GM18498 (cell line): ENCODE measurements around the gene PPP5C.

Experiments used
- ATAC-seq: cut with Tn5 transposase; IDR thresholded peaks from one replicate; pipeline ENCODE4 v1.9.1; 2021; ENCODE audit warnings: mild to moderate bottlenecking, moderate library complexity; ENCODE audit not compliant: unreplicated experiment

Gene PPP5C

DNA sequence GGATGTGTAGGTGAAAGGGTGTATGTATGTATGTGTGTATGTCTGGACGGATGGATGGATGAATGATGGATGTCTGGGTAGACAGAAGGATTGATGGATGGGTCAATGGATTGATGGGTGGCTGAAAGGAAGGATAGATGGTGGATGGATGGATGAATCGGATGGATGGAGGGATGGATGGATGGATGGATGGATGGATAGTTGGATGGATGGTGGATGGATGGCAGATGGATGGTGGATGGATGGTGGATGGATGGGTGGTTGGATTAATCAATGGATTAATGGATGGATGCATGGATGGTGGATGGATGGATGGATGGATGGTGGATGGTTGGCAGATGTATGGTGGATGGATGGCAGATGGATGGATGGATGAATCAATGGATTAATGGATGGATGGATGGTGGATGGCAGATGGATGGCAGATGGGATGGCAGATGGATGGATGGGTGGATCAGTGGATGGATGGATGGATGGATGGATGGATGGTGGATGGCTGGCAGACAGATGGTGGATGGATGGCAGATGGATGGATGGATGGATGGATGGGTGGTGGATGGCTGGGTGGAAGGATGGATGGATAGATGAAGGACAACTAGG is 16.5 kb upstream of the PPP5C start:
- ATAC-seq: no peak

DNA sequence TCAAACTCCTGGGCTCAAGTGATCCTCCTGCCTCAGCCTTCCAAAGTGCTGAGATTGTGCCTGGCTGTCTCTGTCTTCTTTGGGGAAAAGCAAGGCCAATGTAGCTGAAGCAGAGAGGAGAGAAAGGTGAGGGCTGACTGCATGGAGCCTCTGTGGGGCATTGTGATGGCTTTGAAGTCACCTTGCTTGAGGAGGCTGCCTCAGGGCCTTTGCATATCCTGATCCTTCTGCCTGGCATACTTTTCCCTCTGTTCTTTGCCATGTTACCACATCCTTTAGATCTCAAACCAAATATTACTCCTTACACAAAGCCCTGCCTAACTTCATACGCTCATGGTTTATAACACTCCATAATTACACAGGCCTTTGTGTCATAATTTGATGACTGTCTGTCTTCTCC is 9.4 kb upstream of the PPP5C start:
- ATAC-seq: no peak

DNA sequence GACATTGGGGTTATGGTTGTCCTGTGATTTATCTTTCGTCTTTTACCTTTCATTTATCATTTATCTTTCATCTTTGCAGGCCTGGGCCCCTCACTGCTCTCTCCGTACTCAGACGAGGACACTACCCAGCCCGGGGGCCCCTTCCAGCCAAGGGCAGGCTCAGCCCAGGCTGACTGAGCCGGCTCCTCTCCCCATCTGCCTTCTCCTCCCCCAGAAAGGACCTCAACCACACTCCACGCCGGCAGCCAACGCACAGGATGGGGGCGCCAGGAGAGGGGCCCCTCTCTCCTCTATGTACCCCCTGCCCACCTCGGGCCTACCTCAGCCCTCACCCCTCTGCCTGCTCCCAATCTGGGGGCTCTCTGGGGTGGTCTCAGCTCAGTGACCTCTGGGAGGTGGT is 7.4 kb upstream of the PPP5C start:
- no peak for ATAC-seq

DNA sequence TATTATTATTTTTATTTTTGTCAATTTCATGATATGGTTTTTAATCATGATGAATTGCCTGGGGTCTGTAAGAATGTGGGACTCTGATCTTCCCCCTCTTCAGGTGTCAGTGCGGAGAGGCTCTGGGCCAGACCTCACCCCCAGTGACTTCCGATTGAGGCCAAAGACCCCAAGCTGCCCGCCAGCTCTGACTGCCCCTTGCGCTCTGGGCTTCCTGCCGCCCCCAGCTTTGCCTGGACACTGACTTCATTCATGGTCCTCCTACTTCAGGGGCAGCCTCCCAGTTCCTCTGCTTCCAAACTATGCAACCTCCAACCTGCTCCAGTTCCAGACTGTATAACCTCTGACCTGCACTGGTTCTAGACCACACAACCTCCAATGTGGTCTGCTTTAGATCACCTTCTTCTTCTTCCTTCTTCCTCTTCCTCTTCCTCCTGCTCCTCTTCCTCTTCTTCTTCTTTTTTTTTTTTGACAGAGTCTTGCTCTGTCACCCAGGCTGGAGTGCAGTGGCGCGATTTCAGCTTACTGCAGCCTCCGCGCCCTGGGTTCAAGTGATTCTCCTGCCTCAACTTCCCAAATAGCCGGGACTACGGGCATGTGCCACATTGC is 6.7 kb upstream of the PPP5C start:
- no peak for ATAC-seq

DNA sequence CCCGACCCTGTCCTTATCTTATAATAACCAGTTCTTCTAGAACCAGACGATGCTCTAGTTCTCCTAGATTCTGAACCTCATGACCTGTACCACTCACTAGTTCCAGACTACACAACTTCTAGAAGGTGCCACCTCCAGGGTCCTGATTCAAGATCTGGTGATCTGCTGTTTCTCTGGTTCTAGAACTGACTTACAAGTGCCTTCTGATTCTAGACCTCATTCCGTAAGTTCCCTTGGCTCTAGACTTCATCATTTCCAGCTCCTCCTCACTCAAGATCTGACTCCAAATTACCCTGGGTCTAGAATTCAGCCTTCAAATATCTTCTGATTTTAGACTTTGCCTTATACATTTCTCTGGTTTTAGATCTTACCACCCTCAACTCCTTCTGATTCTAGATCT is 5.0 kb upstream of the PPP5C start:
- ATAC-seq: no peak

DNA sequence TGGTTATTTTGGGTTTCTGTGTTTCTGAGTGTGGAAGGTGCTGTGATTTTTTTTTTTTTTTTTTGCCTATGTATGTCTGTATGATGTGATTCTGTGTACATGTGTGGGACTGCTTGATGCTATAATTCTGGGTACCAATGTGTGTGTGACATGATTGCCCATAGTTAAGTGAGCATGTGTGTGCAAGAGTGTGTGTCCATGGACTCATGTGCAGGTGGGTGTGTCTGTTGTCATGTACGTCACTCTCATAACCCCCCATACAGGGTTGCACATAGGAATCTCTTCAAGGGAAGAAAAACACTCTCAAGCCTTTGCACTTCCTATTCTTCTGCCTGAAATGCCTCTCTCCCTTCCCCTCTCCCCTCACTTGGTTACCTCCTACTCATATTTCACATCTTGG is 2.5 kb upstream of the PPP5C start:
- ATAC-seq: no peak

DNA sequence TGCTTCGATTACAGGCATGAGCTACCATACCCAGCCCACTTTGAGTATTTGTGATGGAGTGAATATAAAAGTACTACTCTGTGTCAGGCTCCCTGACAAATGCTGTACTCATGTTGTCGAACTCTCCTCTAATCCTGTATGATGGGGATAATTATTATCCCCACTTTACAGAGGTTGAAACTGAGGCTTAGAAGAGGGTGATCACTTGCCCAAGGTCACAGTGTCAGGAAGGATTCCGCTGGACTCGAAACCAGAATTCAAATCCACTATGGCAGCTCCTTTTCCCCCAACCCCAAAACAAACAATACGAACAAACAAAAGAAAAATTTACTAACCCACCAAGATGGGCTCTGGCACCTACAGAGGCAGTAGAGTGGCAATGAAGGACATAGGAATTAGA is 1.7 kb upstream of the PPP5C start:
- no peak for ATAC-seq

DNA sequence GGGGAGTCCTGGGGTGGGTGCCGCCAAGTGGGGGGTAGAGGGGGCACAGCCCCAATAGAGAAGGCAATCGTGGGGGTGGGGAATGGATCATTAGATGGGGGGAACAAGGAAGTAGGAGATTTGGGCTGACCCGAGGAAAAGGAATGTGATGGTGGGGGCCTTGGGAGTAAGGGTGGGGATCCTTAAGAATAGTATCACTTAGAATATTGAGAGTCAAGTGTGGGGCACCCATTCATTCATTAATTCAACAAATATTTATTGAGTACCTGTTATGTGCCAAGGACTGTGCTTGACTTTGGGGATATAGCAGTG is 641 bp downstream of the PPP5C start:
- no peak for ATAC-seq

DNA sequence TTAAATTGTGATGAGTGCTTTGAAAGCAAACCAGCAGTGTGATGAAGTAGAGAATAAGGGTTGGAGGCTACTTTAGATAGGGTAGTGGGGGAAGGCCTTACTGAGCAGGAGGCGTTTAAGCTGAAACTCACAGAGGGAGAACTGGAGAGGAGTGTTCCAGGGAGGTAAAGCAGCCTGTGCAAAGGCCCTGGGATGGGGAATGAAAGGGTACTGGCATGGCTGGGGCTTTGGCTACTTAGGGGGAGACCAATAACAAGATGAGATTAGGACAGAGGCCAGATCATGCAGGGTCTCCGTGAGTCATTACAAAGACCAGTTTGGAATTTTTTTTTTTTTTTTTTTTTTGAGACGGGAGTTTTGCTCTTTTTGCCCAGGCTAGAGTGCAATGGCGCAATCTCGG is 1.1 kb downstream of the PPP5C start:
- no peak for ATAC-seq

DNA sequence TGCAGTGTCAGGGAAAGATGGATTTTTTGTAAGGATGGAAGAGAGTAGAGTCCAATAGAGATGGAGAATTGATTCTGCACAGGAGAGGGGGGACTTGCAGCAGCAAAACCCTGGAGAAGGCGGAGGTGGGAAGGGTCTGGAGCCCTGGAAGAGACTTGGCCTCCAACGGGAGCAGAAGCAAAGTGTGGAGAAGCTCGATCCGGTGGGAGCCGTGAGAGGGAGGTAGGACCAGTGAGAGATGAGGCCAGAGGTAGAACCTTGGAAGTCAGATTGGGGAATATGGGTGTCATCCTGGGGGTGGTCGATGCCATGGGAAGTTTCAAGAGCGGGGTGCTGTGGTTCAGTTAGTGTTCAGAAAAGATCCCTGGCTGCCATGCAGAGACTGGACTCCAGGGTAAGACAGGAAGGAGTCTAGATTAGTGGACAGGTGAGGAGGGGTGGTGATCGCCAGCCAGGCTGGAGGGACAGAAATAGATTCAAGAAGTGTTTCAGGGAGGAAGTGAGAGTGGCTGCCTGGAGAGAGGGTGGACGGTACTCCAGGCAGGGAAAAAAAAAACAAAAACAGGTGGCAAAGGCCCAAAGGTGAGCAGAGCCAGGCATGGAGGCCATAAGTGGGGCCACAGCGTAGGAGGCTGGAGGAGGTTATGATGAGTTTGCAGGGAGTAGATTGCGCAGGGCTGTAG is 2.6 kb downstream of the PPP5C start:
- no peak for ATAC-seq

DNA sequence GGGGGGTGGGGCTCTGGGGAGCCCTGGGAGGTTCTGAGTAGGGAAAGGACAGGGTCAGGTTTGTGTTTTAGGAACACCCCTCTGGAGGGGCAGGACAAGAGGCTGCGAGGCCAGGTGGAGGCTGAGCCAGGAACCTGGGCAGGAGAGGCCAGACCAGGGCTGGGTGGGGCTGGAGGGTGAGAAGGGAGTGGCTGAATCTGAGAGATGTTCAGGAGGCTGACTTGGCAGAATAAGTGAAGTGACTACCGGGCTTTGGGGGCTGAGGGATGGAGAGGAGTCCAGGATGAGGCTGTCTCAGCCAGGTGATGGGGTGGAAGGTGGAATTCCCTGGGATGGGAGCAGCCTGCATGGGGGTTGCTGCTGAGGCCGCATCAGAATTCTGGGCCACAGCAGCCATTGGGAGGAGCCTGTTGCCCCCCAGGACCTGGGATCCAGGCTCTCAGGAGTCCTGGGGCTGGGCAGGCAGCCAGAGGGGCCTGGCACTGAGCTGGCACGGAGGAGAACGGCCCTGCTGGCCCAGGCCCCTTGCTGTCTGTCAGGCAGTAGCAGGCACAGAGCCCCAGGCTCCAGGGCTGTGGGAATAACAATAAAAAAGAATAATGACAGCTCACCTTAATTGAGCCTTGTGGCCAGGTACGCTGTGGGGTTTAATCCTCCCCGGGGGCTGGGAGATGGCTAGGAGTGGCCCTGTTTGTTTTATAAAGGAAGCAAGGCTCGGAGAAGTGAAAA is 3.3 kb downstream of the PPP5C start:
- ATAC-seq: no peak

DNA sequence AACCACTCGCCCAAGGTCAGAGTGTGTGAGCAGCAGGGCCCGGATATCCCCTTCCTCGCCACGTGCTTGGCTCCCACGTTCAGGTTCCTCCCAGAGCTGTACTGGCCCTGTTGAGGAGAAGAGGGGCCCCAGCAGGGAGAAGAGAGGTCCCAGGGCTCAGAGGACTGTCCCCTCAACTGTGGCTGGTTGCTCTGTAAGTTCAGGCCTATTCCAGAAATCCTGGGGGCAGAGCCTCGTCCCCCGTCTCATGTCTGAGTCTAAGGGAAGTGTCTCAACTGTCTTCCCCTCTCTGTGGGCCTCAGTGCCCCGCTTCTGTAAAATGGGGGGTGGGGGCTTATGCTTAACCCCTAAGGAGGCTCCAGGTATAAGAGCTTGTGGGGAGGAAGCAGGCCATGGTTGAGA is 3.9 kb downstream of the PPP5C start:
- no peak for ATAC-seq

DNA sequence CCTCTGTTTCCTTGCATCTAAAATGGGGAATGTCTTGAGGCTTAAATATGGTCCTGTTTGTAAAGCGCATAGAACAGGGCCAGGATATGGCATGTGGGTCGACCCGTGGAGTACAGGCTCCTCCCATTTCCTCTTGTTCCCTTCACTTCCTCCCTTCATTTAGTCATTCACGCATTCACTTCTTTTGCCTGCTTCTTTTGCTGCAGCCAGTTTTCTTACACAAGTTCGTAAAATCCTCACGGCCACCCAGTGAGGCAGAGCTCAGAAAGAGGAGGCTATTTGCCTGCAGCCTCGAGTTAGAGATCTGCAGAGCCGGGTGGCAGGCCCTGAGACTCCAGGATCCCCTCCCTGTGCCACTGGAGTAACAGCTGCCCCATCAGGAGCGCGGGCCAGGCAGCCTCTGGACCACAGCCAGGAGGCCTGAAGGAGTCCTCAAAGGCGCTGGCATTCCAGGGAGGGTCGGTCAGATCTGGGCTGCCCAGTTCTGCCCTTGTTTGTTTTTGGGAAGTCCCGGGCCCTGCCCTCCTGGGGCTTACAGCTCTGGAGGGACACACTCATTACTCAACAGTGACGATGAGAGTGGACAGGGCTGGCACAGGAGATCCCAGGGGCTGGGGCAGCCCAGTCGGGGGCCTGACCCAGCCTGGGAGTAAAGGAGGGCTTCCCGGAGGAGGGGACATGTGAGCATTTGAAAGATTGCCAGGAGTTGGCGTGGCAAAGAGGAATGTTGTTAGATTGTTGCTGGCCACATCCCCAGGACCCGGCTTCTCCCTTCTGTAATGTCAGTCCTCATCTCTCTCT is 4.6 kb downstream of the PPP5C start:
- no peak for ATAC-seq

DNA sequence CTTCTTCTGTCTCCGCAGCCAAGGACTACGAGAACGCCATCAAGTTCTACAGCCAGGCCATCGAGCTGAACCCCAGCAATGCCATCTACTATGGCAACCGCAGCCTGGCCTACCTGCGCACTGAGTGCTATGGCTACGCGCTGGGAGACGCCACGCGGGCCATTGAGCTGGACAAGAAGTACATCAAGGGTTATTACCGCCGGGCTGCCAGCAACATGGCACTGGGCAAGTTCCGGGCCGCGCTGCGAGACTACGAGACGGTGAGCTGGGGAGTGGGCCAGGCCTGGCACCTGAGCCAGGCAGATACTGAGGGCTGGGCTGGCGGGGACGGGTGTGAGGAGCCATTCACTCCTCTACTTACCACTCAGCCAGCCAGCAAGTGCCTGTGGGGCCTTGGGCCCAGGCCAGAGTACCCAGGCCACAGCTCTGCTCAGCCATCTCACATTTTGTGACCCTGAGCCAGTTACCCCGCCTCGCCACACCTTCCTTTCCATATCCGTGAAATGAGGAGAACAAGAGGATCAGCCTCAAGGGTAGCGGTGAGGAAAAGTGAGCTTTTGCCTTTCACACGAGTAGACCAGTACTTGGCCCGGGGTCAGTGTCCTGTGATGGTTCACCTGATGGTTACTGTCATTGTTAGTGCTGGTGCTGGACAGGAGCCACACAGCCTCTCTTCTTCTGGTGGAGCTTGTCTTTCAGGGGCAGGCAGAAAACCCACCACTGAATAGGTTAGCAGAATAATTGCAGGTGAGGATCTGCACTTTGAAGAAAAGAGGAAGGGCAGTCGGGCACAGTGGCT is 7.0 kb downstream of the PPP5C start:
- ATAC-seq: no peak

DNA sequence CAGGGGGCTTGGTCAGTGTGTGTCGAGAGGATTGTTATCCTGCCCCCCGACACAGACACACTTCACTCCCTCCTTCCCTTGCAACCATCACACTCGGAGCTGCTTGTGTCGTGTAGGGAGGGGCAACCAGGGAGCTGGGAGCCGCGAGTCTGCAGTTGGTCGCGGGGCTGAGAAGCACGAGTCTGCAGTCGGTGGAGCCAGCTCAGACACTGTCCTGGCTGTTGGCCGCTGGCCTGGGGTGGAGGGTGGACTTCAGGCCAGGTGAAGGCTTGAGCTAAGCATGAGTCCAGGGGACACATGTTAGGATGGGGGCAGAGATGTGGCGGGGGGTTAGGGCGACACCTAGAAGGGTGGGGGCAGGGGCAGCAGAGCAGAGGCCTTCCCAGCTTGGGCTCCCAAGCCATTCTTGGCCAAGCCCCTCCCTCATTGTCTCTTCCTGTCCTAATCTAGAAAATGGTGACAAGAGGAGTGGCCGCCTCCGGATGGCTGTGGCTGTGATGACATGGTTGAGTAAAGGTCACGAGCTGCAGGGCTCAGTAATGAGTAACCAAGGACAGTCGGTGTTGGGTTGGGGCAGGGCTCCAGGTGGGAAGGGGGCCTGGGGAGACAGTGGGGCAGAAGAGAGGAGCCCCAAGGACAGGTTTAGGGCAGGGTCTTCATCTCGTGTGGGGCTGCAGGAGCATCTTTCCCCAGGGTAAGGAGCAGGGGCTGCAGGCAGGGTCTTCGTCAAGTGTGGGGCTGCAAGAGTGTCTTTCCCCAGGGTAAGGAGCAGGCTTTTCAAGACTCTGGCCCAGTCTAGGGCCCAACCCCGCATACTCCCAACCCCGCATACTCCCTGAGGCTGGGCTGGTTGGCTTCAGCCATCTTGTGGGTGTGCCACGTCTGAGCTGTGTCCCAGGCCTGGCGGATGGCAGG is 8.6 kb downstream of the PPP5C start:
- no peak for ATAC-seq

DNA sequence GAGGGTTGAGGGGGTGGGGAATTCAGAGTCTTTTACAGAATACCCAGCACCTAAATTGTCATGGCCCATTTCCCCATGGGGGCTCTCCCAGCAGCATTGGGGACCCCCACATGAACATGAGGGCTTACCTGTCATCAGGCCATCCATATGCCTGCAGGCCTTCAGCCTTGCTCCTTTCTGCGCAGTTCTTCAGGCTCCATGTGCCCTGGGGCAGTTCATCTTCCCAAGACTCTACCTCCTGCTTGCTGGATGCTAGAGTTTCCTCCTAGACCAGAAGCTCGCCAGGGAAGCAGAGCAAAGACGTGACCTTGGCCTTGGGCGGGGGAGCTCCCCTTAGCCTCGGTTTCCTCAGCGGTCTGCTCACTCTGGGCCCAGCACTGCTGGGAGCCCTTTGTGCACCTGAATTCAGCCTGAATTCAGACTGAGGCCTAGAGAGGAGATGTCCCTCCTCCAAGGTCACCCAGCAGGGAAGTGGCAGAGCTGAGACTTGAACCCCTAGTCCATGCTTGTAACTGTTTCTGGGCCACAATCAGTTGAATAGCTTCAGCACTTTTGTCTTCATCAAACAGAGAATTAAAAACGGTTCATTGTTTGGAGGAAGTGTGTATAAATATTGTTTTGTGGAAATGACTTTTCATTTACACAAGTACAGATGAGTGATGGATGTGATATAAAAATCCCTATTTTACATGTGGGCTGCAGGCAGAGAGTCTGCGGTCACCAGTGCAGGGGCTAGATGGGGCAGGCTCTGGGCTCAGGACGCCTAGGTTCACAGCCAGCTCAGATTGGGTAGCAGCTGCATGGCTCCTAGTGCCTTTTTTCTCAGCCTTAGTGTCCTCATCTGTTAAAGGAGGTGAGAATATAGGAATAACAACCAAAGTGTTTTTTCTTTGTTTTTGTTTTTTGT is 9.5 kb downstream of the PPP5C start:
- no peak for ATAC-seq

DNA sequence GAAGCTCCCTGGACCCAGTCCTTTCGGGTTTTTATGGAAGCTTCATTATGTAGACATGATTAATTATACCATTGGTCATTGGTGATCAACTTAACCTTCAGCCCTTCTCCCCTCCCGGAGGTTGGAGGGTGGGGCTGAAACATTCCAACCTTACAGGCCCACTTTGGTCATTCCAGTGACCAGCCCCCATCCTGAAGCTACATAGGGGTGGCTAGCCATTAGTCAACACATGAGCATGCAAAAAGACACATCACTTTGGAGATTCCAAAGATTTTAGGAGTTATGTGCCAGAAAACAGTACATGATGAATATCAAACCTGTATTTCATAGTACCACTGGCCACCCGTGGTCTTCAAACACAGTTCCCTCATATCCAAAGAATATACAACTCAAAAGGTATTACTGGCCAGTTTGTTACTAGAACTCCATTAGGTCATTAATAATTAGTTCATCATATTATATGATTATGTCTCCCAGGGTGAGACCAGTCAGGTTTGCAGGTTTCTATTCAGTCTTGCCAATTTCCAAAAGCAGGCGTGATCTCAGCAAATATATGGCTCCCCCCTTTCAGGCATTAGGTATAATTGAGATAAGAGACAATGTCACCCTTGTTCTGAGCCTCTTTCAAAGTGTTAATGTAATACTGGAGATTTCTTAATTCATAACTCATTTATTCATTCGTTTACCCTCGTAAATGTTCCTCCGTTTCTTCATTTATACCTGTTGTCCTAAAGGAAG is 11.1 kb downstream of the PPP5C start:
- ATAC-seq: no peak

DNA sequence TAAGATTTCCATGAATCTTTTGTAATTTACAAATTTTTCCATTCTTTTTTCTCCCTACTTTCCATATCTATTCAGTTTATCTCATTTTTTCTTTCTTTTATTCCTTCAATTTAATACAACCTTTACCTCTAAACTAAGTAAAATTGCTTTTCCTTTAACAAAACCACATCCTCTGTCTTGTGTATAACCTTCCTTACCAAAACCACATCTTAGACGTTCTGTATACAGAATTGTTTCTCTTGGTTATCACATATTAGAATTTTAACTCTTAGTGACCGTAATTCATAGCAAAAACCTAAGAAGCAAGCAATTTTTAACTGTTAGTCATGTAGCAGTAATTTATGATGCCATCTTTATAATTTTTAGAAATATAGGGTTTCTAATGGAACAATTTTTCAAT is 15.0 kb downstream of the PPP5C start:
- no peak for ATAC-seq
